Muscle of back (tissue), 11 donors: ENCODE results near the gene SLC44A2. TPM values are rescaled to one million over a fixed set of nuclear protein-coding genes. Genes with fewer than 3 reads are reported as not detected.

ENCODE experiments used
- DNase-seq, 3 donors: peaks; one replicate each; pipeline versions ENCODE4 v3.0.0 to v3.0.0-alpha.2; 2013
- polyA plus RNA-seq, 10 donors: library from polyadenylated mRNA; unstranded; fragments of 120-200 nt; gene quantifications; one replicate each; pipeline ENCODE4 v1.2.1, GENCODE V29; 2013; ENCODE audit not compliant: insufficient read length in 10 of 10

The SLC44A2 gene
- polyA plus RNA-seq, 10 donors = 112 to 146 (median 132) TPM

- DNase-seq = no peak
Observed at GRCh38 chr19:10611907-10612306, 13.4 kb upstream of the SLC44A2 start.

- peak in 2 of 3 donors; percentile 25 to 27 for DNase-seq
Observed at GRCh38 chr19:10612499-10613119, 12.7 kb upstream of the SLC44A2 start.

- no peak for DNase-seq
Observed at GRCh38 chr19:10615429-10616023, 9.8 kb upstream of the SLC44A2 start.

- peak in 1 of 3 donors; percentile 54 for DNase-seq
Observed at GRCh38 chr19:10617409-10618121, 7.8 kb upstream of the SLC44A2 start.

GRCh38 chr19:10618846-10619245, 6.5 kb upstream of the SLC44A2 start:
- DNase-seq = no peak

- no peak for DNase-seq
Observed at GRCh38 chr19:10620786-10621185, 4.6 kb upstream of the SLC44A2 start.

GRCh38 chr19:10621966-10622365, 3.4 kb upstream of the SLC44A2 start:
- no peak for DNase-seq

GRCh38 chr19:10624585-10624984, 768 bp upstream of the SLC44A2 start:
- peak in 1 of 3 donors; percentile 22 for DNase-seq

- no peak for DNase-seq
Observed at GRCh38 chr19:10625762-10626138, 397 bp downstream of the SLC44A2 start.

GRCh38 chr19:10631874-10632273, 6.5 kb downstream of the SLC44A2 start:
- no peak for DNase-seq

GRCh38 chr19:10634430-10634829, 9.1 kb downstream of the SLC44A2 start:
- DNase-seq = no peak

GRCh38 chr19:10634963-10635362, 9.6 kb downstream of the SLC44A2 start:
- DNase-seq = no peak

GRCh38 chr19:10636304-10636972, 11.1 kb downstream of the SLC44A2 start:
- DNase-seq = no peak

GRCh38 chr19:10637894-10638293, 12.5 kb downstream of the SLC44A2 start:
- no peak for DNase-seq

GRCh38 chr19:10639836-10640235, 14.5 kb downstream of the SLC44A2 start:
- no peak for DNase-seq

GRCh38 chr19:10640361-10640760, 15.0 kb downstream of the SLC44A2 start:
- no peak for DNase-seq

- no peak for DNase-seq
Observed at GRCh38 chr19:10641248-10641647, 15.9 kb downstream of the SLC44A2 start.

GRCh38 chr19:10642473-10643171, 17.3 kb downstream of the SLC44A2 start:
- peak in 1 of 3 donors; percentile 57 for DNase-seq

- peak in 1 of 3 donors; percentile 61 for DNase-seq
Observed at GRCh38 chr19:10643172-10643967, 18.0 kb downstream of the SLC44A2 start.

GRCh38 chr19:10643968-10644259, 18.6 kb downstream of the SLC44A2 start:
- DNase-seq = peak; percentile 51 to 90 (median 80)
